Endothelial cell of hepatic sinusoid (primary cell): ENCODE data around the gene ZNF317.

Experiments used
- in situ Hi-C: cut with HindIII; loops from 2 replicates; pipeline ENCODE4 v1.10.0; 2017; ENCODE audit warnings: low sequenced_read_pairs

ZNF317 gene

GRCh38 chr19:9140159-9140874, at the start of gene ZNF317:
Gene ZNF317 (plus strand): TSS chr19:9140397. CDS start chr19:9156017, 15,620 bp downstream.
- in situ Hi-C loops = no loop called here

- in situ Hi-C loops = no loop called here
Measured at GRCh38 chr19:9107375-9107774, 32.8 kb upstream of the ZNF317 start, which contains the start of gene OR7G2. Gene OR7G2 (minus strand): TSS chr19:9107475. CDS start chr19:9103243, 4,232 bp downstream.

GRCh38 chr19:9109959-9110358, 30.2 kb upstream of the ZNF317 start:
- in situ Hi-C loops = no loop called here

- in situ Hi-C loops = no loop called here
Measured at GRCh38 chr19:9115307-9115813, 24.8 kb upstream of the ZNF317 start, which contains the start of gene OR7G1. Gene OR7G1 (minus strand): TSS chr19:9115763. CDS start chr19:9115763, 0 bp downstream.

- in situ Hi-C loops = no loop called here
Measured at GRCh38 chr19:9116547-9116946, 23.6 kb upstream of the ZNF317 start.

GRCh38 chr19:9126900-9127405, 13.2 kb upstream of the ZNF317 start, which contains the start of gene OR7G3:
Gene OR7G3 (minus strand): TSS chr19:9126950. CDS start chr19:9126950, 0 bp downstream.
- in situ Hi-C loops = no loop called here

GRCh38 chr19:9128171-9128570, 12.0 kb upstream of the ZNF317 start:
- in situ Hi-C loops = no loop called here

- in situ Hi-C loops = no loop called here
Measured at GRCh38 chr19:9130965-9131364, 9.2 kb upstream of the ZNF317 start.

- in situ Hi-C loops = no loop called here
Measured at GRCh38 chr19:9132422-9132821, 7.8 kb upstream of the ZNF317 start.

GRCh38 chr19:9139609-9140158, 513 bp upstream of the ZNF317 start:
- in situ Hi-C loops = no loop called here

- in situ Hi-C loops = no loop called here
Measured at GRCh38 chr19:9144920-9145319, 4.7 kb downstream of the ZNF317 start.

- in situ Hi-C loops = no loop called here
Measured at GRCh38 chr19:9146882-9147281, 6.7 kb downstream of the ZNF317 start.

GRCh38 chr19:9148697-9149096, 8.5 kb downstream of the ZNF317 start:
- in situ Hi-C loops = no loop called here

GRCh38 chr19:9149997-9150396, 9.8 kb downstream of the ZNF317 start:
- in situ Hi-C loops = no loop called here

GRCh38 chr19:9150650-9151049, 10.5 kb downstream of the ZNF317 start:
- in situ Hi-C loops = no loop called here

- in situ Hi-C loops = no loop called here
Measured at GRCh38 chr19:9151367-9151766, 11.2 kb downstream of the ZNF317 start.

- in situ Hi-C loops = no loop called here
Measured at GRCh38 chr19:9155591-9155990, 15.4 kb downstream of the ZNF317 start.

- in situ Hi-C loops = no loop called here
Measured at GRCh38 chr19:9156304-9156703, 16.1 kb downstream of the ZNF317 start.

- in situ Hi-C loops = no loop called here
Measured at GRCh38 chr19:9159891-9160290, 19.7 kb downstream of the ZNF317 start.

- in situ Hi-C loops = no loop called here
Measured at GRCh38 chr19:9161427-9161826, 21.2 kb downstream of the ZNF317 start.

- in situ Hi-C loops = no loop called here
Measured at GRCh38 chr19:9165261-9165660, 25.1 kb downstream of the ZNF317 start.

- in situ Hi-C loops = no loop called here
Measured at GRCh38 chr19:9166846-9167245, 26.6 kb downstream of the ZNF317 start.
